Measurements from ENCODE around the gene SKAP2. TPM values are rescaled to one million over a fixed set of nuclear protein-coding genes. Genes with fewer than 3 reads are reported as not detected.

The SKAP2 gene
- total and polyA plus RNA-seq, 2 experiments from 2014 or later: 2.5 to 4.4 TPM

DNA sequence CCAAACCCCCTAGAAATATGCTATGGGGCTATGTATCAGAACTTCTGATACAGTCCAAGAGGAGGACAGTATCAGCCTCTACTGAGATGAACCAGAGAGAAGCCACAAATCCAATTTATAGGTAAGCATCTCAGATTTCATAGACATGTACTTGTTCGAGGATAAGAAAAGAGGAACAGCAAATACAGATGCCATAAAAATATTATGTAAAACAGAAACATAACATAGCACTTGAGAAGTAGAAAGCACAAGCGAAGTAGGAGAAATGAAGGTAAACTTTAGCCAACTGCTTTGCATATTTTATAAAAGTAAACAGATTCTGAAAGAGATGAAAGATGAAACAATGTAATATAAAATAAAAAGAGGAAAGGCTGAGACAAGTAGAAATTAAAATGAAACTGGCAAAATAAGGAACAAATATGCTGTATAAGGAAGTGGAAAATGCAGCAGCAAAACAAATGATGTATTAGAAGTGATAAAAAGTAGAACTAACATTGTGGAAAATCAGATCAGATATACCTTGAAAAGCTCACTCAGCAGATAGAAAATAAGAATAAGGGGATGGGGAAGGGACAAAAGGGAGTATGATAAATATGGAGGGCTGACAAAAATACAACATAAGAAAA, 135.1 kb downstream of the SKAP2 start:
- Histone ChIP-seq H3K4me2 (no peak overlapping the region), H3K79me2 (replicated peaks; ENCODE audit: insufficient read depth) (no peaks in the 10 kb centered on the region)
- no peaks in the 10 kb centered on the region for H3K9me3 Mint-ChIP-seq

More for the DNA sequence above, 135.1 kb downstream of the SKAP2 start:
- H3K27ac Mint-ChIP-seq: no peak overlapping the region
- Histone ChIP-seq H3K4me1 (ENCODE audit: insufficient read depth) (no peaks in the 10 kb centered on the region), H3K9me2 (ENCODE audit: insufficient read depth) (no peaks in the 10 kb centered on the region), H3K4me3 (no peak overlapping the region), H3K27ac (ENCODE audit: low read depth) (no peak overlapping the region), H4K20me1 (replicated peaks; ENCODE audit: insufficient read depth) (no peaks in the 10 kb centered on the region), H3K27me3 (ENCODE audit: insufficient read depth) (no peaks in the 10 kb centered on the region), H3K36me3 (ENCODE audit: insufficient read depth) (no peaks in the 10 kb centered on the region), H3F3A (replicated peaks; ENCODE audit: low read depth) (no peaks in the 10 kb centered on the region), H2AFZ (no peak overlapping the region)
- no peaks in the 10 kb centered on the region for H3K4me1 Mint-ChIP-seq
- H3K27me3 Mint-ChIP-seq (ENCODE audit: insufficient read depth, low read depth, poor library complexity): no peaks in the 10 kb centered on the region
- DNase-seq (ENCODE audit: low spot score) (no peak), ATAC-seq (no peak)
- TF ChIP-seq ZNF114 (CRISPR knock-in tag; IDR thresholded peaks at IDR 0.05): no peak
- TF ChIP-seq POLR2AphosphoS5 (IDR thresholded peaks at IDR 0.05; ENCODE audit: low read depth): no peak
- TF ChIP-seq ZNF462 (CRISPR knock-in tag; IDR thresholded peaks at IDR 0.05): no peak
- no peak for TF ChIP-seq NANOG (IDR thresholded peaks at IDR 0.05; ENCODE audit: borderline replicate concordance)
- TF ChIP-seq, protein P1, sequence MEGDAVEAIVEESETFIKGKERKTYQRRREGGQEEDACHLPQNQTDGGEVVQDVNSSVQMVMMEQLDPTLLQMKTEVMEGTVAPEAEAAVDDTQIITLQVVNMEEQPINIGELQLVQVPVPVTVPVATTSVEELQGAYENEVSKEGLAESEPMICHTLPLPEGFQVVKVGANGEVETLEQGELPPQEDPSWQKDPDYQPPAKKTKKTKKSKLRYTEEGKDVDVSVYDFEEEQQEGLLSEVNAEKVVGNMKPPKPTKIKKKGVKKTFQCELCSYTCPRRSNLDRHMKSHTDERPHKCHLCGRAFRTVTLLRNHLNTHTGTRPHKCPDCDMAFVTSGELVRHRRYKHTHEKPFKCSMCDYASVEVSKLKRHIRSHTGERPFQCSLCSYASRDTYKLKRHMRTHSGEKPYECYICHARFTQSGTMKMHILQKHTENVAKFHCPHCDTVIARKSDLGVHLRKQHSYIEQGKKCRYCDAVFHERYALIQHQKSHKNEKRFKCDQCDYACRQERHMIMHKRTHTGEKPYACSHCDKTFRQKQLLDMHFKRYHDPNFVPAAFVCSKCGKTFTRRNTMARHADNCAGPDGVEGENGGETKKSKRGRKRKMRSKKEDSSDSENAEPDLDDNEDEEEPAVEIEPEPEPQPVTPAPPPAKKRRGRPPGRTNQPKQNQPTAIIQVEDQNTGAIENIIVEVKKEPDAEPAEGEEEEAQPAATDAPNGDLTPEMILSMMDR (conservative IDR thresholded peaks at IDR 0.05; ENCODE audit: low read depth in 2 of 2): no peak
- no peak for TF ChIP-seq JUNB (IDR thresholded peaks at IDR 0.05; ENCODE audit: unreplicated experiment)
- no peak for TF ChIP-seq EZH2 (IDR thresholded peaks at IDR 0.05; ENCODE audit: low read depth, unreplicated experiment)
- H3K36me3 Mint-ChIP-seq (ENCODE audit: low read depth): no peaks in the 10 kb centered on the region
- H3K4me3 Mint-ChIP-seq: no peak overlapping the region

Data from GM23338 (cell line).